Superior temporal gyrus (tissue), 1 donor: Measurements from ENCODE around the gene ABHD17A.
A peak's percentile ranks its signal among the peaks of the same experiment; 100 is the strongest.

Experiments
- DNase-seq: peaks from one replicate; pipeline ENCODE4 v3.0.0-alpha.2; 2016; ENCODE audit errors: extremely low spot score

The ABHD17A gene

GRCh38 chr19:1885398-1886119 is at the start of gene ABHD17A:
Gene ABHD17A, minus strand, starts transcription at chr19:1885496. Its CDS starts 3,930 bp downstream, at chr19:1881566.
- DNase-seq, result peak; percentile 94

GRCh38 chr19:1933942-1934341 is 48.6 kb upstream of the ABHD17A start:
- DNase-seq, result no peak

- DNase-seq, result no peak
Observed at GRCh38 chr19:1933244-1933643, 47.9 kb upstream of the ABHD17A start.

- DNase-seq, result no peak
Observed at GRCh38 chr19:1932395-1932794, 47.1 kb upstream of the ABHD17A start.

- DNase-seq, result no peak
Observed at GRCh38 chr19:1931445-1931844, 46.1 kb upstream of the ABHD17A start.

- DNase-seq, result peak; percentile 81
Observed at GRCh38 chr19:1929021-1929742, 43.9 kb upstream of the ABHD17A start.

- DNase-seq, result no peak
Observed at GRCh38 chr19:1925544-1925943, 40.2 kb upstream of the ABHD17A start.

- no peak for DNase-seq
Observed at GRCh38 chr19:1924320-1924961, 39.1 kb upstream of the ABHD17A start.

- DNase-seq, result no peak
Observed at GRCh38 chr19:1923319-1923718, 38.0 kb upstream of the ABHD17A start.

- DNase-seq, result no peak
Observed at GRCh38 chr19:1922803-1923202, 37.5 kb upstream of the ABHD17A start.

- DNase-seq, result no peak
Observed at GRCh38 chr19:1921825-1922224, 36.5 kb upstream of the ABHD17A start.

GRCh38 chr19:1921326-1921725 is 36.0 kb upstream of the ABHD17A start:
- DNase-seq, result no peak

- DNase-seq, result no peak
Observed at GRCh38 chr19:1920644-1921043, 35.3 kb upstream of the ABHD17A start.

GRCh38 chr19:1918975-1919374 is 33.7 kb upstream of the ABHD17A start:
- no peak for DNase-seq

- DNase-seq, result no peak
Observed at GRCh38 chr19:1917926-1918325, 32.6 kb upstream of the ABHD17A start.

- no peak for DNase-seq
Observed at GRCh38 chr19:1917146-1917545, 31.9 kb upstream of the ABHD17A start.

- no peak for DNase-seq
Observed at GRCh38 chr19:1914826-1915341, 29.6 kb upstream of the ABHD17A start.

- no peak for DNase-seq
Observed at GRCh38 chr19:1913781-1914577, 28.7 kb upstream of the ABHD17A start.

GRCh38 chr19:1912760-1913505 is 27.6 kb upstream of the ABHD17A start:
- DNase-seq, result no peak

GRCh38 chr19:1911995-1912394 is 26.7 kb upstream of the ABHD17A start:
- no peak for DNase-seq

GRCh38 chr19:1911098-1911497 is 25.8 kb upstream of the ABHD17A start:
- DNase-seq, result no peak
